Fibroblast of peridontal ligament (primary cell): ENCODE results near the gene CACNA2D1.
A peak's percentile ranks its signal among the peaks of the same experiment; 100 is the strongest.

Source experiments
- DNase-seq: peaks from one replicate; pipeline ENCODE4 v3.0.0-alpha.2; 2010; ENCODE audit errors: extremely low read depth

CACNA2D1 gene

DNA sequence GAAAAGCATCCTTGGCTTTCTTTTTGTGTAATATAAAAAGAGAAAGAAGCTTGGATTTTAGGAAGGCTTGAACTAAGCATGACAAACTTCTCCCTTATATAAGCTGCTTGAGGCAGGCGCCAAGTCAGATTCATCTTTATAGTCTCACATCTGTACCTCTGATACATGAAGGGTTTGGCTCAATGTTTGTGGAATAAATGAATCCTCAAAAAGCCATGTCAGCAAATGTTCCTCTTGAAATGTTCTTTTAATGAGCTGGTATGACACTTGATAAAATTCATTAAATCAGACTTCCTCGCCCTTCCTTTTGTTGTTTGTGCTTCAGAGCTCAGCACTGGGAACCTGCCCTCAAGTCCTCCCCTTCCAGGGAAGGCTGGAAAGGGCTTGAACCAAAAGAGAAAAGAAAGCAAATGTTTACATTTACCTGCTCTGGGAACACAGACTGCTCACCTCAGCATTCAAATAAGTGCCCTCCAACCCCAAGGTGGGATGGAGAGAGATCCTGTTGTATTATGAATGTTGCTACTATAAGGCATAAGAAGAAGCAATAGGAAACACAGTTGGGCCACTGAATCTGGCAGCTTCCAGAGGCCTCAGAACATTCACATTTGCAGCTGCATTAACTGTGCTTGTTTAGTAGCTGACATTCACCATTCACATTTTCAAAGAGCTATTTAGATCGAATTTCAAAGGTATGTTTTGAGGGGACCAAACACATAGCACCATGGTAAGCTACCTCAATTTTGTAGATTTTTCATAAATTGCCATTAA lies 212.6 kb downstream of the CACNA2D1 start:
- DNase-seq = no peak

- DNase-seq = no peak
Measured at GRCh38 chr7:82229164-82229563, 214.4 kb downstream of the CACNA2D1 start.

DNA sequence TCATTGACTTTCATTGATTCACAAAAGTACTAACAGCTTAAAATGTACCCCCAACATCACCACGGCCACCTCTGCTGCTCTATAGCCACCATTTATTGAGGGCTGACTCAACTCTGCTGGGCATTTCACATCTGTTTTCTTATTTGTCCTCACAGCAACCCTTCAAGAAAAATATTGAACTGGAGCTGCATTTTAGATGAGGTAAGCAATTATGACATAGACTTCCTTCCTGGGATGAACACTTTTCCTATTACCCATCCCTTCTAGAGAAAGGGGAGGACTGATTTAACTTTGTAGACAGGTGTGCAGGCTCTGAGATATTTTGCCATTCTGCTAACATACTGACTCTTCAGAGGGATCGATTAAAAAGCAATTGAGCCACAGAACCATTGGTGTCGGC lies 217.4 kb downstream of the CACNA2D1 start:
- DNase-seq = no peak

DNA sequence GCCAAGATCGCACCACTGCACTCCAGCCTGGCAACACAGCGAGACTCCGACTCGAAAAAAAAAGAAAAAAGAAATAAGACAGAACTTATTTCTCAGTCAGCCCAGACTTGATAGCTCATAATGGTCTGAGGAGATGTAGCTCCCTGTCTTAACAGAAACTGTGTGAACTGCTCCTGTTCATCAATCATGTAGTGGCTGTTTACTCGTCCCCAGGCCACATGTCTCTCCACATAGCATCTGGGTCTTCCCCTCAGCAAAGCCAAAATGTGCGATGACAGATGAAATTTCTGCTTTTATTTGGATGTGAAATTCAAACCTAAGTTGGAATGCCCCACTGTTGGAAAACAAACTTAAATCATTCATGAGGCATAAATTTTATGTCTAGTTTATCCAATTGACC lies 219.0 kb downstream of the CACNA2D1 start:
- no peak for DNase-seq

- no peak for DNase-seq
Measured at GRCh38 chr7:82223580-82223979, 220.0 kb downstream of the CACNA2D1 start.

DNA sequence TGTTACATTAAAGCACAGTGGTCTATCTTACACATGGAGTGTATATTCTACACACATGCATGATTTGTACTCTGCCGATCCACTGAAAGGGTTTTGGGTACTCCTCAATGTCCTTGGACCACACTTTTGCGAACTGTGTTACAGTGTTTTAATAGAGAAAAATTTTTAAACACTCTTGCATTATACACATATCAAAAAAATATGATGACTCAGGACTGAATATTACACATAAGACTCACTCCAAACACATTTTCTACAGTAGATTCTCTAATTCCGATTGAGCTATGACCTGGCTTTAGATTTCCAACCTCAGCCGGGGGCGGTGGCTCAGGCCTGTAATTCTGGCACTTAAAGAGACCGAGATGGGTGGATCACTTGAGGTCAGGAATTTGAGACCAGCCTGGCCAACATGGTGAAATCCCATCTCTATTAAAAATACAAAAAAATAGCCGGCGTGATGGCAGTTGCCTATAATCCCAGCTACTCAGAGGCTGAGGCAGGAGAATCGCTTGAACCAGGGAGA lies 222.4 kb downstream of the CACNA2D1 start:
- no peak for DNase-seq

GRCh38 chr7:82212466-82212865 lies 231.1 kb downstream of the CACNA2D1 start:
- no peak for DNase-seq

- no peak for DNase-seq
Measured at GRCh38 chr7:82211333-82211732, 232.2 kb downstream of the CACNA2D1 start.

- peak; percentile 14 for DNase-seq
Measured at GRCh38 chr7:82210416-82211184, 233.0 kb downstream of the CACNA2D1 start.

DNA sequence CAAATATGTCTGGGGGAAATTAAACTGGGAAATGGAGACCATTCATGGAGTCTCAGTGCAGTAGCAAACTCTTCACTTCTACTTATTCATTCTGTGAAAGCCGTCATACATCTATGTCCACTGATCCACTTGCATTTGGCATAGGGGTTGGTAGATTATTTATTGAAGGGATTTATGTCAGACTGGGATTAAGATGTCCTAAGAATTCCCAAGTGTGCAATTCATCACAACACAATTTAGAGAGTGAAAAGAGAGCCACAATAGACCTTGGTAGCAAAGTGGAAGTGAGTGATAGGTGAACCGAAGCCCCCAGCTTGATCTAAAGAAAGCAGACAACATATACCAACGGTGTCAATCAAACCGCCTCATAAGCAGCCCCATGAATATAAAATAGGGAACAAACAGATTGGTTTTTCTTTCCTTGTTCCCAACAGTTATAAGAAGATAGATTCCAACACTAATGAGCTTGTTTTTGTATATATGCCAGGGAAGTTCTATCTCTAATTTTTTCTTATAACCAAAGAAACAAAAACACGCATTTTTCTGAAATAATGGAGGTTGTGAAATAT lies 234.3 kb downstream of the CACNA2D1 start:
- no peak for DNase-seq

DNA sequence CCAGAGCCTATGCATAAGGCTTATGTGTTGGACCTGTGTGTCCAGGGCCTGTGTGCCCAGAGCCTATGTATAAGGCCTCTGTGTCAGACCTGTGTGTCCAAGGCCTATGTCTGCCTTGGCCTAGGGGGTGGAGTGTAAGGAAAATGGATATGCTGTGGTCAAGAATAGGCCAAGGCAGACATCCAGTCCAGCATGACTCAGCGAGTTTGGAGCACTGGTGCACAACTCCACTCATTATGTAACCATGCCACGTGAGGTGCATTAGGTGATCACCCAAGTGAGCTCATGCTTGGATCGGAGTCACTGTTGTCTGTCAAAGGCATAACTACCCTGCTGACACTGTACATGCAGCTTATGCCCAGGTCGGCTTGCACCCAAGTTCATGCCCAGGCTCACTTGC lies 238.9 kb downstream of the CACNA2D1 start:
- peak; percentile 88 for DNase-seq

GRCh38 chr7:82202965-82203364 lies 240.6 kb downstream of the CACNA2D1 start:
- DNase-seq = no peak

GRCh38 chr7:82202107-82202506 lies 241.5 kb downstream of the CACNA2D1 start:
- DNase-seq = no peak

DNA sequence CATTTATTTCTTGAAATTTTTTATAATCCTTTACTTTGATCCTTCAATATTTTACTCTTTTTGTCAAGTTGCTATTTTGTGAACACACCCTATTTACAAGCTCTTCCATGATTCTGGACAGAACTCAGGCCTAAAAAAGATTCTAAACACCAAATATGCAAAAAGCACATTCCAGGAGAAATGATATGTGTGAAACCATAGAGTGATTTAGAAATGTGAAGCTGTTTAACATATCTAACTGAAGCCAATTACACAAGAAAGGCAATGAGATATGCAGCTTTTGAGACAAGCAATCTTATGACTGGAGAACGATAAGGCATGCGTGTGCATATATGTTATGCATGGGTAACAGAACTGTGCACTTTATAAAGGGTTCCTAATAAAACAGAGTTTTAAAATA lies 243.0 kb downstream of the CACNA2D1 start:
- DNase-seq = no peak

DNA sequence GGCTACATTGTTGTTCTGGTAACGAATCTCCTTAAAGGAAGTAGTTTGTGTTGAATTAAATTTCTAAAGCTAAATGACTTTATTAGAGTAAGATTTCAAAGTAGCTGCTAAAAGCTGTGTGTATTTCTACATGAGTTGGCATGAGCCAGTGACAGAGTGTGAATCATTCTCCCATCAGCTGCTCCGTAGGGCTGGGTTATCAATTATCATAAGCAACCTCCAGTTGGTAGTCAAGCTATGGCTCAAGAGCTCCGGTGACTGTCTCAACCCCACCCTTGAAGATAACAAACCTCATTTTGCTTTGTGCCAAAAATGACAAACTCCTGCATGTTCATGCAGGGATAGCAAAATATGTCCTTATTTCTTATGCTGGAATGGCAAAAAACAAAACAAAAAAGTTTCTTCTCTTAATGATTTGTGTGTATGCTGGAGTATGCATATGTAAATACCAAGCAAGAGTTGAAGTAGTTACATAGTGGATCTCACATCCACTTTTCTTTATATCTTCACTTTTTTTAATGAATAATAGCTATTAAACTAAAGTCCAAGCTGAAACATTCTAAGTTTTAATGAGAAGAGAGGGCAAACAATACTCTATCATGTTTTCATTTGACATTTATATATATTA lies 249.4 kb downstream of the CACNA2D1 start:
- DNase-seq = peak; percentile 70

DNA sequence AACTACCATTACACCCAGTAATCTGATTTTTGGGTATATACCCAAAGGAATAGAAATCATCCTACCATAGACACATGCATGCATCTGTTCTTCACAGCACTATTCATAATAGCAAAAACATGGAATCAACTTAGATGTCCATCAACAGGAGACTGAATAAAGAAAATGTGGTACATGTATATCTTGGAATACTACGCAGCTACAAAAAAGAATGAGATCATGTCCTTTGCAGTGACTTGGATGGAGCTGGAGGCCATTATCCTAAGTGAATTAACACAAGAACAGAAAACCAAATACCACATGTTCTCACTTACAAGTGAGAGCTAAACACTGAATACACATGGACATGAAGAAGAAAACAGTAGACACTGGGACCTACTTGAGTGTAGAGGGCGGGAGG lies 254.9 kb downstream of the CACNA2D1 start:
- DNase-seq = no peak

- DNase-seq = no peak
Measured at GRCh38 chr7:82185443-82185842, 258.1 kb downstream of the CACNA2D1 start.

DNA sequence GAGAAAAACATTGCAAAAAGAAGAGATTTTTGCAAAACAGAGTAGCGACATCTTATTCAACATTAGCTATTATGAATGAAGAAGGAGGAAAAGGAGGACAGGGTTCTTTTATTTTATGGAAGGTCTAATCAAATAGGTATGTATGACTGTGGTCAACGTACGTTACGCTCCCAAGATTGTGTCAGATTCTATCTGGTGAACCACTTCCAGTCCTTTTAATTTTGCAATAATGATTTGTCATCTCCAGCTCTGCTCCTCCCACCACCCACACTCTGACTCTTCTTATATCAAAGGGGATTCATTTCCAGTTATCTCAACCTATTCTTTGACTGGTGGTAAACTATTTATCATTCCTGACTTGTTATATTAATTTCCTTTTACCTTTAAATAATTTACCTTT lies 259.9 kb downstream of the CACNA2D1 start:
- peak; percentile 60 for DNase-seq

DNA sequence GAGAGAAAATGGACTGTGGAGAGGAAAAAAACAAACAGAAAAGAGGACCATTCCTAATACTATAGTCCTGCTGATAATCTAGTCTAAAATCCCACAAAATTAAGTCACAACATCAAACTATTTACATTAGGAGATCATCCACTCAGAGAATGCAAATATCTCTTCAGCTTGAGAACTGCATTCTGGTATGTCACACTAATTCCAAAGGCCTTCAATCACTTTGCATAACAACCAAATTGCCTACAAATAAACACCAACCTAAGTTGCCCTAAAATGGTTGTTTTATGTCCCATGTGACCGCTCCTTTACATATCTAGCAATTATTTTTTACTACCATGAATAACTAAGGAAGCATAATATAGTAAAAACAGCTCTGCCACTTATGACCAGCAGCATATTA lies 264.3 kb downstream of the CACNA2D1 start:
- no peak for DNase-seq

DNA sequence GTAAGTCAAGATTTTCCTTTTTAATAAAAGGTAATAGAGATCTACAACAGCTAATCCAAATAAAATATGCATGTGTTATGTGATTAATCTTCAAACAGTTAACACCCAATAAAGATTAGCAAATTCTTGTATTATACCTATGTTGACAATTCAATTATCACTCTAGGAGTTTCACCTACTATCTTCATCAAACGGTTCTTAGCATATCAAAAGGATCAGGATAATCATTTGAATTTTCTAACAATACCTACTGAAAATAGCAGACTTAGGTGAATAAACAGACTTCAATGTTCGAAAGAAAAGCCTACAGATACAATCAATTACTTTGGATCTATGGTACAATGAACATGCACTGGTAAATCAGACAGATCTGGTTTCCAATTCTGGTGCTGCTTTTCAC lies 268.3 kb downstream of the CACNA2D1 start:
- DNase-seq = no peak

GRCh38 chr7:82173400-82174021 lies 270.1 kb downstream of the CACNA2D1 start:
- no peak for DNase-seq

DNA sequence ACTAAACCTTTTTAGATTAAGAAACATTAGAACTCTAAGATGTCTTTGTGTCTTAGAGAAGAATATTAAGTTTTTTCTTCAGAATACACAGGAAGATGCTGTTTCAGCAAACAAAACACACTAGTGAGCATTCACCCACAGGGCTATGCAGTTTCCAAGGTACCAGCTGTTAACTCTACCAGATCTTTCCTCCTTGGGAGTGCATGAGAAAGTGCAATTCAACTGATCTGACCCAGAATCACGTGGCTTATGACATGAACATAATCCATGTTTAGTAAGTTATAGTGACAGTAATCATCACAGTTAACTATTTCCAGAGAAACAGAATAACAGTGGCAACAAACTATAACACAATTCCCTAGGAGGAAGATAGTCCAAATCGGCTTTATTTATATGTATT lies 270.7 kb downstream of the CACNA2D1 start:
- DNase-seq = peak; percentile 62
